DOHH2 (cell line): ENCODE results near the gene EPSTI1.

Experiments used
- H3F3A ChIP-seq: fragments of 200-600 bp; sonication (generic), shearing (Covaris generic); 2 replicates; pipeline ENCODE4 v1.6.0; 2016; ENCODE audit warnings: antibody characterized with exemption, mild to moderate bottlenecking; ENCODE audit not compliant: control insufficient read depth, insufficient read depth
- H3K27ac ChIP-seq: fragments of 200-600 bp; sonication (generic); 2 replicates; pipeline ENCODE4 v1.5.1; 2014; ENCODE audit warnings: low read depth, mild to moderate bottlenecking, low read length, moderate library complexity
- H3K27me3 ChIP-seq: fragments of 200-600 bp; sonication (generic); 2 replicates; pipeline ENCODE4 v1.6.1; 2014; ENCODE audit warnings: mild to moderate bottlenecking, low read length, mixed read lengths; ENCODE audit not compliant: control insufficient read depth
- H3K36me3 ChIP-seq: fragments of 200-600 bp; sonication (generic); 2 replicates; pipeline ENCODE4 v1.6.1; 2014; ENCODE audit warnings: mild to moderate bottlenecking, low read length, moderate library complexity, mixed read lengths; ENCODE audit not compliant: control insufficient read depth
- H3K4me1 ChIP-seq: fragments of 200-600 bp; sonication (generic); 2 replicates; pipeline ENCODE4 v1.6.1; 2014; ENCODE audit warnings: mild to moderate bottlenecking, low read length, mixed read lengths; ENCODE audit not compliant: control insufficient read depth
- H3K4me2 ChIP-seq: fragments of 200-600 bp; sonication (generic); 2 replicates; pipeline ENCODE4 v1.6.0; 2014; ENCODE audit warnings: mild to moderate bottlenecking, low read length, moderate library complexity
- H3K4me3 ChIP-seq: fragments of 200-600 bp; sonication (generic); 2 replicates; pipeline ENCODE4 v1.5.1; 2014; ENCODE audit warnings: mild to moderate bottlenecking, low read length, mixed read lengths
- H3K79me2 ChIP-seq: fragments of 200-600 bp; sonication (generic); 2 replicates; pipeline ENCODE4 v1.6.1; 2014; ENCODE audit warnings: mild to moderate bottlenecking, low read length, mixed read lengths; ENCODE audit not compliant: control insufficient read depth
- H3K9me2 ChIP-seq: fragments of 200-600 bp; sonication (generic); replicated peaks from 2 replicates; pipeline ENCODE4 v1.6.1; 2014; ENCODE audit warnings: mild to moderate bottlenecking, low read length, mixed read lengths; ENCODE audit not compliant: control insufficient read depth
- H3K9me3 ChIP-seq: fragments of 200-600 bp; sonication (generic); 2 replicates; pipeline ENCODE4 v1.6.1; 2014; ENCODE audit warnings: antibody characterized with exemption, low read length, mixed read lengths; ENCODE audit not compliant: control insufficient read depth, insufficient read depth
- H4K20me1 ChIP-seq: fragments of 200-600 bp; sonication (generic); 2 replicates; pipeline ENCODE4 v1.6.0; 2014; ENCODE audit warnings: low read depth, mild to moderate bottlenecking, antibody characterized with exemption, low read length, moderate library complexity; ENCODE audit not compliant: control insufficient read depth, insufficient read depth
- EZH2phosphoT487 ChIP-seq: fragments of 200-600 bp; sonication (generic); IDR thresholded peaks from 2 replicates; pipeline ENCODE4 v1.6.1; 2017; ENCODE audit warnings: borderline replicate concordance, mild to moderate bottlenecking, antibody characterized with exemption, low read length, moderate library complexity, mixed read lengths
- TF ChIP-seq, protein P1 (sequence below): fragments of 200-600 bp; sonication (generic); IDR thresholded peaks from one replicate; pipeline ENCODE4 v1.5.1; 2014; ENCODE audit warnings: antibody characterized with exemption, mild to moderate bottlenecking, low read depth, low read length; ENCODE audit not compliant: poor library complexity, severe bottlenecking

EPSTI1 gene

DNA sequence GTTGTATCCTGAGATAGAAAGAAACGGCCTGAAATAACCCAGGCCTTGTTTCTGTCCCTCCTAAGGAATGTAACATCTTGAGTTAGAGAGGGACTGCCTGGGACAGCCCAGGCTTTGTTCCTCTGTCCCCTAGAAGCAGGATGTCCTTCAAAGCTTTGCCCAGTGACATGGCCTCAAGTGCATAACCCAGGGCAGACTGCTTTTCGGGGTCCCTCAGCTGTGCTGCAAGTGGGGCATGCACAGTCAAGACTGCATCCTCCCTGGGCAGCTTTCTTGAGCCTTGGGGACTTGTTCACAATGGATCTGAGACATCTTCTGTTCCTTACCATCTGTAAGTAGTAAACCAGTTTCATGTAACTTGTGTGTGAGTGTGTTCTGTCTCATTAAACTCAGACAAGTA is 7.5 kb upstream of the EPSTI1 start:
- no peaks in the 10 kb centered on the region for H3K9me3 ChIP-seq
- H3K36me3 ChIP-seq, result no peaks in the 10 kb centered on the region
- H3K4me3 ChIP-seq, result no peak overlapping the region
- TF ChIP-seq, protein P1, sequence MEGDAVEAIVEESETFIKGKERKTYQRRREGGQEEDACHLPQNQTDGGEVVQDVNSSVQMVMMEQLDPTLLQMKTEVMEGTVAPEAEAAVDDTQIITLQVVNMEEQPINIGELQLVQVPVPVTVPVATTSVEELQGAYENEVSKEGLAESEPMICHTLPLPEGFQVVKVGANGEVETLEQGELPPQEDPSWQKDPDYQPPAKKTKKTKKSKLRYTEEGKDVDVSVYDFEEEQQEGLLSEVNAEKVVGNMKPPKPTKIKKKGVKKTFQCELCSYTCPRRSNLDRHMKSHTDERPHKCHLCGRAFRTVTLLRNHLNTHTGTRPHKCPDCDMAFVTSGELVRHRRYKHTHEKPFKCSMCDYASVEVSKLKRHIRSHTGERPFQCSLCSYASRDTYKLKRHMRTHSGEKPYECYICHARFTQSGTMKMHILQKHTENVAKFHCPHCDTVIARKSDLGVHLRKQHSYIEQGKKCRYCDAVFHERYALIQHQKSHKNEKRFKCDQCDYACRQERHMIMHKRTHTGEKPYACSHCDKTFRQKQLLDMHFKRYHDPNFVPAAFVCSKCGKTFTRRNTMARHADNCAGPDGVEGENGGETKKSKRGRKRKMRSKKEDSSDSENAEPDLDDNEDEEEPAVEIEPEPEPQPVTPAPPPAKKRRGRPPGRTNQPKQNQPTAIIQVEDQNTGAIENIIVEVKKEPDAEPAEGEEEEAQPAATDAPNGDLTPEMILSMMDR, result no peak
- TF ChIP-seq EZH2phosphoT487, result no peak
- H3K27me3 ChIP-seq, result no peaks in the 10 kb centered on the region
- H3K4me2 ChIP-seq, result no peak overlapping the region
- no peaks in the 10 kb centered on the region for H3F3A ChIP-seq
- H3K9me2 ChIP-seq, result no peaks in the 10 kb centered on the region
- H3K79me2 ChIP-seq, result no peaks in the 10 kb centered on the region
- H3K27ac ChIP-seq, result no peak overlapping the region
- no peaks in the 10 kb centered on the region for H3K4me1 ChIP-seq
- no peaks in the 10 kb centered on the region for H4K20me1 ChIP-seq

- Histone ChIP-seq H3K4me2 (no peak overlapping the region), H3K9me2 (no peaks in the 10 kb centered on the region), H3K4me3 (no peak overlapping the region), H3K9me3 (no peaks in the 10 kb centered on the region), H3K79me2 (no peaks in the 10 kb centered on the region), H3K4me1 (peaks cover 6% of the 10 kb centered on the region), H3K27ac (no peak overlapping the region), H3K27me3 (no peaks in the 10 kb centered on the region), H3K36me3 (no peaks in the 10 kb centered on the region), H4K20me1 (no peaks in the 10 kb centered on the region), H3F3A (no peaks in the 10 kb centered on the region)
- TF ChIP-seq, protein P1, result no peak
- no peak for TF ChIP-seq EZH2phosphoT487
Observed at GRCh38 chr13:42997381-42997780, 5.3 kb upstream of the EPSTI1 start.

GRCh38 chr13:42996584-42996983 is 4.5 kb upstream of the EPSTI1 start:
- Histone ChIP-seq H4K20me1 (no peaks in the 10 kb centered on the region), H3K9me2 (no peaks in the 10 kb centered on the region), H3K4me2 (no peak overlapping the region), H3F3A (no peaks in the 10 kb centered on the region), H3K9me3 (no peaks in the 10 kb centered on the region), H3K36me3 (no peaks in the 10 kb centered on the region), H3K79me2 (no peaks in the 10 kb centered on the region), H3K27ac (no peak overlapping the region), H3K4me3 (no peak overlapping the region), H3K4me1 (peaks cover 14% of the 10 kb centered on the region), H3K27me3 (no peaks in the 10 kb centered on the region)
- TF ChIP-seq EZH2phosphoT487, result no peak
- TF ChIP-seq, protein P1, result no peak

- no peaks in the 10 kb centered on the region for H3K79me2 ChIP-seq
- TF ChIP-seq EZH2phosphoT487, result no peak
- TF ChIP-seq, protein P1, result no peak
- H3K4me2 ChIP-seq, result no peak overlapping the region
- H4K20me1 ChIP-seq, result no peaks in the 10 kb centered on the region
- no peaks in the 10 kb centered on the region for H3K9me2 ChIP-seq
- H3K27ac ChIP-seq, result no peak overlapping the region
- no peaks in the 10 kb centered on the region; the same call in 1 of the 2 replicates for H3F3A ChIP-seq
- no peak overlapping the region for H3K4me3 ChIP-seq
- H3K27me3 ChIP-seq, result no peaks in the 10 kb centered on the region
- no peaks in the 10 kb centered on the region for H3K9me3 ChIP-seq
- no peaks in the 10 kb centered on the region for H3K36me3 ChIP-seq
- peaks cover 27% of the 10 kb centered on the region for H3K4me1 ChIP-seq
Observed at GRCh38 chr13:42994878-42995277, 2.8 kb upstream of the EPSTI1 start.
